DOHH2 (cell line): Measurements from ENCODE around the gene CACNA1B.

Experiments used
- EZH2phosphoT487 ChIP-seq: fragments of 200-600 bp; sonication (generic); IDR thresholded peaks from 2 replicates; pipeline ENCODE4 v1.6.1; 2017; ENCODE audit warnings: borderline replicate concordance, mild to moderate bottlenecking, antibody characterized with exemption, low read length, moderate library complexity, mixed read lengths
- TF ChIP-seq, protein P1 (sequence below): fragments of 200-600 bp; sonication (generic); IDR thresholded peaks from one replicate; pipeline ENCODE4 v1.5.1; 2014; ENCODE audit warnings: antibody characterized with exemption, mild to moderate bottlenecking, low read depth, low read length; ENCODE audit not compliant: poor library complexity, severe bottlenecking

DNA sequence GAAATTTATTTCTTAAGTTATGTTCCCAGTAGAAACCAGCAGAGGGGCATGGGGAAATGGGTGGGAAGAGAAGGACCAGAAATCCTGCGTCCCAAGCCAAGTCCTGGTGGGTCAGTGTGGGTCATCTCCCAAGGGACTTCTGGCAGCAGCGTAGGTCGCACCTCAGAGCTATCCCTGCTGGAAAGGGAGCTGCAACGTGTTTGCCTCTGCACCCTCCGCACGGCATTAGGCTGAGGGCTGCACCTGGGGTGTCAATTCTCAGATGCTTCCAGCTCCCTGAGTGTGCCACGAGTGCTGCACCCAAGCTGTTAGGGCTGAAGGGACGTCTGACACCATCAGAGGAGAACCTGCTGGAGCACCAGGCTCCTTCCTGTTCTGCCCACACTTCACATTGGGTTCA, 182.8 kb downstream of the CACNA1B start:
- TF ChIP-seq, protein P1, sequence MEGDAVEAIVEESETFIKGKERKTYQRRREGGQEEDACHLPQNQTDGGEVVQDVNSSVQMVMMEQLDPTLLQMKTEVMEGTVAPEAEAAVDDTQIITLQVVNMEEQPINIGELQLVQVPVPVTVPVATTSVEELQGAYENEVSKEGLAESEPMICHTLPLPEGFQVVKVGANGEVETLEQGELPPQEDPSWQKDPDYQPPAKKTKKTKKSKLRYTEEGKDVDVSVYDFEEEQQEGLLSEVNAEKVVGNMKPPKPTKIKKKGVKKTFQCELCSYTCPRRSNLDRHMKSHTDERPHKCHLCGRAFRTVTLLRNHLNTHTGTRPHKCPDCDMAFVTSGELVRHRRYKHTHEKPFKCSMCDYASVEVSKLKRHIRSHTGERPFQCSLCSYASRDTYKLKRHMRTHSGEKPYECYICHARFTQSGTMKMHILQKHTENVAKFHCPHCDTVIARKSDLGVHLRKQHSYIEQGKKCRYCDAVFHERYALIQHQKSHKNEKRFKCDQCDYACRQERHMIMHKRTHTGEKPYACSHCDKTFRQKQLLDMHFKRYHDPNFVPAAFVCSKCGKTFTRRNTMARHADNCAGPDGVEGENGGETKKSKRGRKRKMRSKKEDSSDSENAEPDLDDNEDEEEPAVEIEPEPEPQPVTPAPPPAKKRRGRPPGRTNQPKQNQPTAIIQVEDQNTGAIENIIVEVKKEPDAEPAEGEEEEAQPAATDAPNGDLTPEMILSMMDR: no peak
- no peak for TF ChIP-seq EZH2phosphoT487
